SU-DHL-6 (cell line): ENCODE data around the gene LINGO4.
"Not testable (repeated sequence)": the region's sequence is repeated elsewhere in the genome, so short reads cannot be mapped to it uniquely, and the experiment has no call there.

ENCODE experiments used
- H2AFZ ChIP-seq: fragments of 200-600 bp; sonication (generic); 2 replicates; pipeline ENCODE4 v1.6.1; 2014; ENCODE audit warnings: low read depth, mild to moderate bottlenecking, moderate library complexity, mixed read lengths, antibody characterized with exemption, low read length; ENCODE audit not compliant: severe bottlenecking
- H3F3A ChIP-seq: fragments of 200-600 bp; shearing (Covaris generic); 2 replicates; pipeline ENCODE4 v1.6.0; 2016; ENCODE audit warnings: antibody characterized with exemption, mild to moderate bottlenecking; ENCODE audit not compliant: insufficient read depth
- H3K27ac ChIP-seq: fragments of 200-600 bp; sonication (generic); 2 replicates; pipeline ENCODE4 v1.5.1; 2016; ENCODE audit warnings: low read depth, mild to moderate bottlenecking, low read length, moderate library complexity, mixed read lengths
- H3K27me3 ChIP-seq: fragments of 200-600 bp; sonication (generic), shearing (Covaris generic); 2 replicates; pipeline ENCODE4 v1.6.0; 2014; ENCODE audit warnings: mild to moderate bottlenecking, low read length
- H3K36me3 ChIP-seq: fragments of 200-600 bp; sonication (generic); 2 replicates; pipeline ENCODE4 v1.6.1; 2014; ENCODE audit warnings: mild to moderate bottlenecking, low read length, mixed read lengths
- H3K4me2 ChIP-seq: fragments of 300-600, 200-600 bp; shearing (Covaris generic), sonication (generic); 2 replicates; pipeline ENCODE4 v1.6.0; 2014; ENCODE audit warnings: low read length, low read depth, mild to moderate bottlenecking; ENCODE audit not compliant: poor library complexity, severe bottlenecking
- H3K4me3 ChIP-seq: fragments of 200-600 bp; sonication (generic); 2 replicates; pipeline ENCODE4 v1.5.1; 2014; ENCODE audit warnings: antibody characterized with exemption, low read length, mild to moderate bottlenecking, mixed read lengths; ENCODE audit not compliant: insufficient read depth, poor library complexity, severe bottlenecking
- H3K79me2 ChIP-seq: fragments of 200-600 bp; sonication (generic); 2 replicates; pipeline ENCODE4 v1.6.1; 2014; ENCODE audit warnings: mild to moderate bottlenecking, low read length, moderate library complexity; ENCODE audit not compliant: insufficient read depth
- H3K9ac ChIP-seq: fragments of 200-600 bp; sonication (generic); 2 replicates; pipeline ENCODE4 v1.7.0; 2014; ENCODE audit warnings: mild to moderate bottlenecking, low read length
- H3K9me2 ChIP-seq: fragments of 200-600 bp; sonication (generic); replicated peaks from 2 replicates; pipeline ENCODE4 v1.6.1; 2014; ENCODE audit warnings: low read length; ENCODE audit not compliant: insufficient read depth
- H3K9me3 ChIP-seq: fragments of 200-600 bp; sonication (generic); 2 replicates; pipeline ENCODE4 v1.6.1; 2014; ENCODE audit warnings: low read length, mixed read lengths; ENCODE audit not compliant: insufficient read depth
- H4K20me1 ChIP-seq: fragments of 200-600 bp; sonication (generic); 2 replicates; pipeline ENCODE4 v1.6.1; 2014; ENCODE audit warnings: low read depth, mild to moderate bottlenecking, antibody characterized with exemption, low read length, moderate library complexity, mixed read lengths
- CTCF ChIP-seq: fragments of 200-600 bp; sonication (generic); IDR thresholded peaks from one replicate; pipeline ENCODE4 v1.5.1; 2017; ENCODE audit warnings: antibody characterized with exemption, mild to moderate bottlenecking, low read length, moderate library complexity; ENCODE audit not compliant: insufficient read depth, poor library complexity, severe bottlenecking
- EZH2phosphoT487 ChIP-seq: fragments of 200-600 bp; sonication (generic), shearing (Covaris generic); conservative IDR thresholded peaks from 2 replicates; pipeline ENCODE4 v1.6.1; 2018; ENCODE audit warnings: mild to moderate bottlenecking, antibody characterized with exemption, low read length, moderate library complexity, mixed read lengths

Gene LINGO4

GRCh38 chr1:151783796-151784195 is 21.4 kb downstream of the LINGO4 start:
- no peak overlapping the region for H2AFZ ChIP-seq
- no peaks in the 10 kb centered on the region for H3F3A ChIP-seq

DNA sequence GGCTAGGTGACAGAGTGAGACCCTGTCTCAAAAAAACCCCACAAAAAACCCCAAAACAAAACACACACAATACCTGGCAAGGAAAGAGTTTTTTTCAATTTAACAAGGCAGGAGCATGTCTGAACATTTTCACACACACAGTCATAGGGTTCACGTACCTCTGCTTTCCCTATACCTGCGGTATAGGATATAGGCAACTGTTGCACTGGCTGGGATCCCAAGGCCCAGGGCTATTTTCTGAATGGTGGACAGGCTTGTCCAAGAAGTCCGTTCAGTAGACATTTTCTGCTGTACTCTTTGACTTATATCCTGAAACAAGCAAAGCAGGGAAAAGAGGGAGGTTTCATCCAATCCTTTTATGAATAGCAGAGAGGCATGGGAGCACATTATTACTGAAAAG is 22.5 kb downstream of the LINGO4 start:
- no peaks in the 10 kb centered on the region for H3K9me2 ChIP-seq
- H3K79me2 ChIP-seq, result no peaks in the 10 kb centered on the region
- H4K20me1 ChIP-seq, result no peaks in the 10 kb centered on the region
- H3K4me2 ChIP-seq, result no peak overlapping the region
- H3K36me3 ChIP-seq, result no peaks in the 10 kb centered on the region
- H3K27ac ChIP-seq, result no peak overlapping the region
- no peak overlapping the region for H2AFZ ChIP-seq
- no peaks in the 10 kb centered on the region for H3F3A ChIP-seq
- no peaks in the 10 kb centered on the region for H3K27me3 ChIP-seq
- H3K9ac ChIP-seq, result no peak overlapping the region
- TF ChIP-seq CTCF (no peak), EZH2phosphoT487 (no peak)
- no peak overlapping the region for H3K4me3 ChIP-seq
- no peaks in the 10 kb centered on the region for H3K9me3 ChIP-seq

More at GRCh38 chr1:151783796-151784195, 21.4 kb downstream of the LINGO4 start:
- no peak for TF ChIP-seq EZH2phosphoT487
- TF ChIP-seq CTCF, result no peak
- Histone ChIP-seq H3K36me3 (no peaks in the 10 kb centered on the region), H4K20me1 (no peaks in the 10 kb centered on the region), H3K27me3 (no peaks in the 10 kb centered on the region), H3K9me2 (no peaks in the 10 kb centered on the region), H3K27ac (no peak overlapping the region), H3K79me2 (no peaks in the 10 kb centered on the region), H3K9ac (no peak overlapping the region), H3K4me3 (no peak overlapping the region), H3K4me2 (no peak overlapping the region), H3K9me3 (no peaks in the 10 kb centered on the region)

DNA sequence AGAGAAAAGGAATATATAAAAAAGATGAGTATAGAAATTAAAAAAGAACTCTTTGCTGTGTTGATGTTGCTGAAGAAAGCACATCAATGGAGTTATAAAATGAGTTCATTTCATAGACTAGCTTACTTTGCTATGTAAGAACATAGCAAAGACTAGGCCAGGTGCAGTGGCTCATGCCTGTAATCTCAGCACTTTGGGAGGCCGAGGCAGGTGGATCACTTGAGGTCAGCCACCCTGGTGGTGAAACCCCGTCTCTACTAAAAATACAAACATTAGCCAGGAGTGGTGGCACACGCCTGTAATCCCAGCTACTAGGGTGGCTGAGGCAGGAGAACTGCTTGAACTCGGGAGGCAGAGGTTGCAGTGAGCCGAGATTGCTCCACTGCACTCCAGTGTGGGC is 23.2 kb downstream of the LINGO4 start:
- H3K9ac ChIP-seq, H3K9me3 ChIP-seq, H4K20me1 ChIP-seq, H3K9me2 ChIP-seq, H3K4me2 ChIP-seq, H2AFZ ChIP-seq, H3K4me3 ChIP-seq, H3F3A ChIP-seq, H3K27ac ChIP-seq, H3K27me3 ChIP-seq, H3K79me2 ChIP-seq, H3K36me3 ChIP-seq: not testable (repeated sequence)

GRCh38 chr1:151780736-151781135 is 24.5 kb downstream of the LINGO4 start:
- not testable (repeated sequence) for H3K27ac ChIP-seq, H3F3A ChIP-seq, H3K4me2 ChIP-seq, H3K36me3 ChIP-seq, H3K9me2 ChIP-seq, H3K79me2 ChIP-seq, H3K9ac ChIP-seq, H4K20me1 ChIP-seq, H3K4me3 ChIP-seq, H2AFZ ChIP-seq, H3K9me3 ChIP-seq, H3K27me3 ChIP-seq
